ENCODE results near the gene HCN4. TPM values are rescaled to one million over a fixed set of nuclear protein-coding genes. Genes with fewer than 3 reads are reported as not detected.

HCN4 gene
- total RNA-seq, 4 donors from 2014 or later = 0.17 TPM; not detected in 3

DNA sequence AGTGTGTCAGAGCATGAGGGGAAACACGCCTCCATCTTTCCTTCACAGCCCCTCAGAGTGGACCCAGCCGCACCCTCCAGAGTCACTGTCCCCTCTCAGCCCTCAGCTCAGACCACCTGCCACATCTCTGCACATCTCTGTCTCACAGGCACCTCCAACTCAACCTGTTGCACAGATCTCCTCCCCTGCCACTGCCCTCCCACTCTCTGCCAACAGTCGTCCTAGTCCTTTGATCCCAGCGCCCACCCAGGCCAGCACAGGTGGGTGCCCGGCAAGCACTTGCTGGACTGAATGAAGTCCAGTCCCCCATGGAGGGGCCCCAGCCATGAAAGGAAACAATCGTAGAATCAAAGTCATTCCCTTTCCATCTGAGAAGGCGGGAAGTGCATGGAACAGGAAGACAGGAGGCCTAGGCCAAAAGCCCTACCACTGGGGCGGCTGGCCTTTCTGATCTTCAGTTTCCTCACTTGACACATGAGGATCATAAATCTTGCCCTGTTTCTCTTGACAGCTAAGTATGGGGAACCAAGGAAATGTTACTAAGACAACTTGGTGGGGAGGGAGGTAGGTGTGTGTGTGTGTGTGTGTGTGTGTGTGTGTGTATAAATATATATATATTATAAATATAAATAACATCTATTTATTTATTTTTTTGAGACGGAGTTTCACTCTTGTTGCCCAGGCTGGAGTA lies 28.1 kb downstream of the HCN4 start:
- H3K27me3 ChIP-seq = peaks cover 0 to 4% (median 0%) of the 10 kb centered on the region in 4 donors
- peaks cover 0 to 6% (median 0%) of the 10 kb centered on the region in 4 donors for H3K4me1 ChIP-seq
- peaks cover 0 to 11% (median 5%) of the 10 kb centered on the region in 4 donors for H3K9me3 ChIP-seq
- TF ChIP-seq POLR2AphosphoS5 (IDR thresholded peaks at IDR 0.05) (no peak), POLR2A (IDR thresholded peaks at IDR 0.05; ENCODE audit: low read depth) (no peak), EP300 (IDR thresholded peaks at IDR 0.05) (no peak), CTCF (IDR thresholded peaks at IDR 0.05) (no peak)
- intact Hi-C loops (cut with DNase I) = no loop called here
- no peaks in the 10 kb centered on the region for H3K36me3 ChIP-seq
- no peak overlapping the region for H3K27ac ChIP-seq (replicated peaks in 1 of 4)
- H3K4me3 ChIP-seq = no peak overlapping the region
- DNase-seq (ENCODE audit: extremely low spot score) = no peak
- 79% methylated on average over 9 of the region's 9 CpGs for WGBS

GRCh38 chr15:73338606-73339374 lies 30.0 kb downstream of the HCN4 start:
- TF ChIP-seq POLR2AphosphoS5 (IDR thresholded peaks at IDR 0.05) = no peak
- no peak for TF ChIP-seq CTCF (IDR thresholded peaks at IDR 0.05)
- no peak for TF ChIP-seq EP300 (IDR thresholded peaks at IDR 0.05)
- TF ChIP-seq POLR2A (IDR thresholded peaks at IDR 0.05; ENCODE audit: low read depth) = no peak
- intact Hi-C loops (cut with DNase I) = no loop called here
- 66% methylated on average over 4 of the region's 9 CpGs for WGBS

DNA sequence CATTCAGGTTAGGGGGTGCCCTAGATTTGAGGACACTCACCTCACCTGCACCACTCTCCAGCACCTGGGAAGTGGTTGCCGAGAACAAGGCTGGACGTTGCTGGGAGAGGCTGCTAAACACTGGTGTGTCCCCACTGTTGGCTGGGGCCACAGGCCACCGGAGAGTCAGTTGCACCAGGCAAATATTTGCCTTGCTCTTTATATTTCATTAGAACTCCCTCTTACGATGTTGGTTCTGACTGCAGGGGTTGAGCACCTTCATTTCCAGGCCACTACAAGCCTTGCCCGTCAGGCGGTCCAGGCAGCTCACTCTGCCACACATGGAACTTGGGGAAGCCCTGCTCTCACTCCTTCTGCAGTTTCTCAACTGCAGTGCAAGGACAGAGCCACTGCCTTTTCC lies 30.7 kb downstream of the HCN4 start:
- TF ChIP-seq EP300 (IDR thresholded peaks at IDR 0.05) (no peak), POLR2AphosphoS5 (IDR thresholded peaks at IDR 0.05) (no peak), POLR2A (IDR thresholded peaks at IDR 0.05; ENCODE audit: low read depth) (no peak), CTCF (IDR thresholded peaks at IDR 0.05) (no peak)
- H3K4me1 ChIP-seq = peaks cover 0 to 3% (median 0%) of the 10 kb centered on the region in 4 donors
- H3K36me3 ChIP-seq = no peaks in the 10 kb centered on the region
- H3K27ac ChIP-seq (replicated peaks in 1 of 4) = no peak overlapping the region
- no peak for DNase-seq (ENCODE audit: extremely low spot score)
- H3K9me3 ChIP-seq = peaks cover 0 to 5% (median 2%) of the 10 kb centered on the region in 4 donors
- peaks cover 0 to 4% (median 0%) of the 10 kb centered on the region in 4 donors for H3K27me3 ChIP-seq
- no peak overlapping the region for H3K4me3 ChIP-seq
- intact Hi-C loops (cut with DNase I) = no loop called here
- 78% methylated on average over 6 of the region's 6 CpGs for WGBS

More at GRCh38 chr15:73338606-73339374, 30.0 kb downstream of the HCN4 start:
- Histone ChIP-seq H3K9me3 (peaks cover 0 to 11% (median 5%) of the 10 kb centered on the region in 4 donors), H3K36me3 (no peaks in the 10 kb centered on the region), H3K27me3 (peaks cover 0 to 4% (median 0%) of the 10 kb centered on the region in 4 donors), H3K27ac (replicated peaks in 1 of 4) (no peak overlapping the region), H3K4me1 (peaks cover 0 to 3% (median 0%) of the 10 kb centered on the region in 4 donors), H3K4me3 (no peak overlapping the region)
- no peak for DNase-seq (ENCODE audit: extremely low spot score)

GRCh38 chr15:73337187-73337586 lies 31.6 kb downstream of the HCN4 start:
- TF ChIP-seq CTCF (IDR thresholded peaks at IDR 0.05) = no peak
- TF ChIP-seq EP300 (IDR thresholded peaks at IDR 0.05) = no peak
- TF ChIP-seq POLR2AphosphoS5 (IDR thresholded peaks at IDR 0.05) = no peak
- TF ChIP-seq POLR2A (IDR thresholded peaks at IDR 0.05; ENCODE audit: low read depth) = no peak
- no peaks in the 10 kb centered on the region for H3K9me3 ChIP-seq
- no peak overlapping the region for H3K27ac ChIP-seq (replicated peaks in 1 of 4)
- intact Hi-C loops (cut with DNase I) = no loop called here
- H3K27me3 ChIP-seq = peaks cover 0 to 4% (median 0%) of the 10 kb centered on the region in 4 donors
- DNase-seq (ENCODE audit: extremely low spot score) = no peak
- H3K4me3 ChIP-seq = no peak overlapping the region
- peaks cover 0 to 3% (median 0%) of the 10 kb centered on the region in 4 donors for H3K4me1 ChIP-seq
- no peaks in the 10 kb centered on the region for H3K36me3 ChIP-seq
- 90% methylated on average over 8 of the region's 8 CpGs for WGBS

Data from esophagus muscularis mucosa (tissue), 4 donors.